Esophagus squamous epithelium (tissue), 4 donors: Measurements from ENCODE around the gene ATXN2.

Source experiments
- POLR2A ChIP-seq, 4 donors: fragments of 450-650 bp; IDR thresholded peaks; one replicate each; pipeline ENCODE4 v1.6.1; 2017; ENCODE audit warnings: antibody characterized with exemption in 4 of 4, mild to moderate bottlenecking in 4 of 4, moderate library complexity in 3 of 4
- TF ChIP-seq, protein P1 (sequence below), 6 experiments: fragments of 450-650 bp in 4 of 6; fragments of 200-600 bp in 2 of 6; sonication (generic) in 2 of 6; IDR thresholded peaks; one replicate each; pipeline ENCODE4 v1.5.1; 2016 to 2019; ENCODE audit warnings: antibody characterized with exemption in 6 of 6, mild to moderate bottlenecking in 4 of 6, moderate library complexity in 4 of 6

GRCh38 chr12:111420494-111420893, 178.6 kb downstream of the ATXN2 start:
- TF ChIP-seq, protein P1, sequence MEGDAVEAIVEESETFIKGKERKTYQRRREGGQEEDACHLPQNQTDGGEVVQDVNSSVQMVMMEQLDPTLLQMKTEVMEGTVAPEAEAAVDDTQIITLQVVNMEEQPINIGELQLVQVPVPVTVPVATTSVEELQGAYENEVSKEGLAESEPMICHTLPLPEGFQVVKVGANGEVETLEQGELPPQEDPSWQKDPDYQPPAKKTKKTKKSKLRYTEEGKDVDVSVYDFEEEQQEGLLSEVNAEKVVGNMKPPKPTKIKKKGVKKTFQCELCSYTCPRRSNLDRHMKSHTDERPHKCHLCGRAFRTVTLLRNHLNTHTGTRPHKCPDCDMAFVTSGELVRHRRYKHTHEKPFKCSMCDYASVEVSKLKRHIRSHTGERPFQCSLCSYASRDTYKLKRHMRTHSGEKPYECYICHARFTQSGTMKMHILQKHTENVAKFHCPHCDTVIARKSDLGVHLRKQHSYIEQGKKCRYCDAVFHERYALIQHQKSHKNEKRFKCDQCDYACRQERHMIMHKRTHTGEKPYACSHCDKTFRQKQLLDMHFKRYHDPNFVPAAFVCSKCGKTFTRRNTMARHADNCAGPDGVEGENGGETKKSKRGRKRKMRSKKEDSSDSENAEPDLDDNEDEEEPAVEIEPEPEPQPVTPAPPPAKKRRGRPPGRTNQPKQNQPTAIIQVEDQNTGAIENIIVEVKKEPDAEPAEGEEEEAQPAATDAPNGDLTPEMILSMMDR (IDR thresholded peaks at IDR 0.05): no peak
- TF ChIP-seq POLR2A (IDR thresholded peaks at IDR 0.05): no peak
